Anterior cingulate cortex (tissue), 58 donors: ENCODE results near the gene LCMT1.
"Not testable (repeated sequence)": the region's sequence is repeated elsewhere in the genome, so short reads cannot be mapped to it uniquely, and the experiment has no call there.

Source experiments
- DNase-seq, 58 donors: peaks; one replicate each; lab custom pipeline; 2025; lab: John Stamatoyannopoulos, UW

LCMT1 gene

DNA sequence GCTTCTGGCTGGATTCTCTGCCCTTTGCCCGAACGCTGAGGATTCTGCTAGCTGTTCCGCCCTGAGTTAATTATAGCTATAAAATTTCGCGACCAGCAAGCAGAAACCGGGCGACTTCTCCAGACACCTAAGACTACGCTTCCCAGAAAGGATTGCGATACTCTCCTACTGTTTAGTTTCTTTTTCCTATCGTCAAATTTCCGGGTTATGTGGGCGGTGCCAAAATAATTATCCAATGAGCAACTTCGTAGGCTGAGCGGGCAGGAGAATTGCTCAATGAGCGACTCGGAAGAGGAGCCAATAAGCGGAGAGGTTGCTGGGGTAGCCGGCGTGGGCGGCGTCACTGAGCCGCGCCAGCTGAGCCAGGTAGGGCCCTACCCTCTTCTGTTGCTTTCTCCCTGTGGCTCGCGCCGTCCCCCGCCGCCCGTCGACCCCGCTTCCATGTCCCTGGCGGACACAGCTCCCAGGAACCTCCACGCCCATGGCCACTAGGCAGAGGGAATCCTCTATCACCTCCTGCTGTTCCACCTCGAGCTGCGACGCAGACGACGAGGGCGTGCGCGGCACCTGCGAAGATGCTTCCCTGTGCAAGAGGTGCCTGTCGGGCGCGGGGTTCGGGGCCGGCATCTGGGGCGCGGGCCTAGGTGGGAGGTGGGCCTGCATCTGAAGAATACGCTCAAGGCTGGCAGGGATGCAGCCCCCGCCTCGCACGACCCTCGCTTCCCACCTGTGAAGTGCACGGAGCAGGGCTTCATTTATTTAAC, at the start of gene LCMT1:
TSS of gene LCMT1 (plus strand) at position 340 of the 764 bp plus-strand sequence. CDS start at position 482, 142 bp downstream.
- DNase-seq, result peak; percentile 35 to 98 (median 88)

DNA sequence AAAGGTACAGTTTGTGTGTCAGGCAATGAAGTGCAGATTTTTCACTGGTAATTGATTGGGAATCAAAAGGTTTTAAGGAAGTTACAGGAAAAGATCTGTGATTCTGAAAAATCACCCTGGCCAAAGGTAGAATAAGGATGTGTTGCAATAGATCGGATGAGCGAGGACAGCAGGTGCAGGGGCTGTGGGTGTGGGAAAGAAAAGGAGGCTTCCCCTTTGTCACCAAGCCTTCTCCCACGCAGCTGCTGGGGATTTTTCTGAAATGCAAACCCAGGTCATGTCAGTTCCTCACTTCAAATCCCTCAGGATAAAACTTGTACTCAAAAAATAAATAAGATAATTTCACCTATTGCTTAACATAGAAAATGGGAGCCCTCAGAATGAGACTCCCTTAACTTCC, 48.4 kb upstream of the LCMT1 start:
- DNase-seq, result no peak

DNA sequence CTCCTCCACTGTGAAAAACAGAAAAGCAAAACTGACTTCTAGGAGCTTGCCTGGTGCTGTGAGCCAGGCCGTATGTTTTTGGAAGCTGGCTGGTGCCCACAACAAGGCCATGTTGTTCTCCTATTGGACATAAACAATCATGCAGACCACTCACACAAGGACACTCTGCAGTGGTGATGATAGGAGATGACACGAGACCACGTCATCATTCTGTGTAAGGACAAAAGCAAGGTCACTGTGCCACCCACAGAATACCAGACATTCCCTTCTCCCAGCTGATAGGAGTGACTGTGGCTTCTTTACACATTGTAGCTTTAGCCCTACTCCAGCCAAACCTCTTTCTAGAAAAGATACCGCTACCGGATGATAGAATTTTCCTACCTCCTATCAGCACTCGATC, 47.7 kb upstream of the LCMT1 start:
- DNase-seq, result no peak

DNA sequence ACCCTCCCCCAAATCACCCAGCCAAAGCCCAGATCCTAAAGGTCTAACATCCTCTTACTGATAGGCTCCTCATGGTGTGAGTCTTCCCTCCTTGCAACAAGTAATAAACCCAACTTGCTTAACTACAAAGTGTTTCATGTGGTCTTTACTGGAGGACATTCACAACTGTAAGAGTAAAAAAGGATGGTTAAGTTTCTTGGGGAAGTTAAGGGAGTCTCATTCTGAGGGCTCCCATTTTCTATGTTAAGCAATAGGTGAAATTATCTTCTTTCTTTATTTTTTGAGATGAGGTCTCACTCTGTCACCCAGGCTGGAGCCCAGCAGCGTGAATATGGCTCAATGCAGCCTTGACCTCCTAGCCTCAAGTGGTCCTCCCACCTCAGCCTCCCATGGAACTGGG, 47.3 kb upstream of the LCMT1 start:
- DNase-seq, result not testable (repeated sequence)

DNA sequence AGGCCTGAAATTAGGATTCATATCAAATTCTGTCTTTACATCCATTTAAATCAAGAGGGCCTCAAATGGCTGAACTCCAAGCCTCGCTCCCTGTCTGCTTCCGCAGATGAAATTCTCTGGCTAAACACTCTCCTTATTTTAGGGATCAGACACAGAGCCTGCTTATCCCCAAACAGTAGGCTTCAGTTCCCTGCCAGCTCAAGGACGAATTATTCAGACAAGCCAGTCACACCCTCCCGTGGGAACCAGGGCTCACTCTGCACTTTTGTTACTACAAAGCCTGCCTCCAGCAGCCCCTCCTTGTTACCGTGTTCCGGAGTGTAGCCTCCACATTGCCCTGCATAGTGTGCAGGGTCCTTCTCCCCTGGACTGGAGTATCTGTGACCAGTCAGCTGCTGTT, 46.6 kb upstream of the LCMT1 start:
- DNase-seq, result peak in 49 of 58 donors; percentile 7 to 74 (median 37)

DNA sequence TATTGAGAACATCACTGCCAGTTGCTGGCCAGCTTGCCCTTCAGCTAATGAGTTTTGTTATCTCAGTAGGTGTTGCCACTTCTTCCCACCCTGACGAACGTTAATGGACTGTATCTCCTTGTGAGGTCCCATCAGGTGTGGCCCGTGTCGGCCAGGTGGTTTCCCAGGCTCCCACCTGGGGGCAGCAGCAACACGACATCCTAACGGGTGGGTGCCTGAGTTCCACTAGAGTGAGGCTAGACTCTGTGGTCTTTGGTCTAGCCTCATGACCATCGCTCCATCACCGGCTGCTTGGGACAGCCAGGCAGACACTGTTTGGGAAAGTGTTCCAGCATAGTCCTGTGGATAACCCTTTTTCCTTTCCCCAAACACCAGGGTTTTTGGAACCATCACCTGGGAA, 45.6 kb upstream of the LCMT1 start:
- no peak for DNase-seq

DNA sequence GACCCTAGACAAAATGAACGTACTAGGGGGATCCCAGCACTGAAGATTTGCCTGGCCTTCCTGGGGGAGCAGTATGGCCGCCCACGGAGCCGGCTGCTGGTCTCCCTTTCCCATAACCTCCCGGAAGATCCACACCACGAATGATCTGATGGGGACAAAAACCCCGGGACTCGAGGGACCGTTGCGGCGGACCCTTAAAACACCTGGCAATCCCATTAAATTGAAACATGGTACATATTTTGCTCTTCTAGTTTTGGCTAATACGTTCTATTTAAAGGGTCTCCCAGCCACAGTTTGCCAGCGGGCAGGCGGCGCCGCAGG, 45.2 kb upstream of the LCMT1 start:
- DNase-seq, result no peak

DNA sequence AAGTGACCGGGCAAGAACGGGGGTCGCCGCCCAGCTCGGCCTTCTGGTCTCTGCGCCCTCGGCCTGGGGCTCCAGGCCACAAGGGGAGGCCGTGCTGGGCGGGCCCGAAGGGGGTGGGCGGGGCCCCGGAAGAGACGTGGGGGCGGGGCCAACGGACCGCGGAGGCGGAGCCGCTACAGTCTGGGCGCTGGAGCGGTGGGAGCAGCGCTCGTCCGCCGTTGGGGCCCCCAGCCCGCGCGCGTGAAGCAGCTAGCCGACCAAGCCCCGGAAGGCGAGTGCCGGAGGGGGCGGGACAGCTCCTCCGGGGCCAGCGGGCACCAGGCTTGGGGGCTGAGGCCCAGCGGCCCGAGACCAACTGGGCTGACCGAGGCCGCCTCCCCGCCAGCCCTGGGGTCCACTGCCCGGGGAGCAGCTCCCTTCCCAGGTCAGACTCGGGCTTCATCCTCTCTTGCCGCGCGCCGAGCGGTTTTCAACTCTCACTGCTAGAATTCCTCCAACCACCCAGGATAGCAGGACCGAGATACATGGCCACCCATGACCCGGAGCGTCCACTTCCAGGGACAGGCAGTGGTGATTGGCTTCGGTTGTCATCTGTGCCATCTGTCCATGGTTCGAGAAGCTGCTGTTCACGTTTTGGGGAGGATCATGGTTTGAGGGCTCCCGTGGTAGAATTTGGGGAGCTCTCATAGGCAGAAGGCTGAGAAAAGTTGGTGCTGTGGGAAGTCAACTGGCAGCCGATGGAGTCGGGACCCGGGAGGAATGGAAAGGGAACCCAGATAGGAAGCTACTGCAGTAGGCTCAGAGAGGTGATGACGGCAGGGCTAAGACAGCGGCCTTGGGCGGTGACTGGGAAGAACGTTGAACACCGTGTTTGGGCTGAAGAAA, 44.6 kb upstream of the LCMT1 start:
- peak in 56 of 58 donors; percentile 25 to 86 (median 72) for DNase-seq

DNA sequence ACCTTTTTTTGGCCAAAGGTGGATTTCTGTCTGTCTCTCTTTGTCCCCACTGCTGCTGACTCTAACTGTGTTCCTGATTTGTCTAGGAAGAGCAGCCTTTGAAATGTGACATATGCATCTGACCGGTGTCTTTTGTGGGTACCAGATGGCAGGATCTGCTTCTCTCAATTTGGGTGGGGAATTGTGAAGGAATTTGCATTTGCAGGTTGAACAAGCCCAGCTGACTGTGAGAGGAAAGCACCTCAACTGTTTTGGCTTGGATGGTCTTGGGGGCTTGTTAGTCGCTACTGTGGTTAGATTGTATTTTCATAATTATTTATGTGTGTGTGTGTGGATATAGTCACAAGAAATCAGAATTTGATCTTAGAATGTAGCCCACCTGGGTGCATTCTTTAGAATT, 37.7 kb upstream of the LCMT1 start:
- DNase-seq, result no peak

DNA sequence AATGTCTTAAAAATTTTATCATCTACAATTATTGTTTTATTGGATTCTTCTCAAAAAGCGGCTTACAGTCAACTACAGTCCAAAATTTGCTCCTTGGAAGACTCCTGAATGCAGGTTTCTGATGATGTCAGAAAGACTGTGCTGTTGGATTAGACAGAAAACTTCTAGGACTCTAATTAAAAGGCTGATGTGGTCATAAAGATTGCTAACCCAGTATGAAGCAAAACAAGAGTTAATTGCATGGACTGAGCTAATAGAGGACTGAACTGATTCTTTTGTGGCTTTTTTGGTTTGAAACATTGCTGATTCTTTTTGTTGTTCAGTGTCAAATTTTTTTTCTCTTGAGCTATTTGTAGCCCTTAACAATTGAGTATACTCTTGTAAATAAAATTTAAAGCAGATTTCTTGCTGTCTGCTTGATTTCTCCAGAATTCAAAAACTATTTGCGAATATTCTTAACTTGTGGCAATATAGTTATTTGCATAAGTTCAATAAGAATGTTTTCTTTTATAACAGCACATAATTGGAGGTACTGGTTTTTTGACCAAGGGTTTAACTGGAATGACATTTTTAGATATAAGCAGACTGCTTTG, 33.1 kb upstream of the LCMT1 start:
- DNase-seq, result no peak

DNA sequence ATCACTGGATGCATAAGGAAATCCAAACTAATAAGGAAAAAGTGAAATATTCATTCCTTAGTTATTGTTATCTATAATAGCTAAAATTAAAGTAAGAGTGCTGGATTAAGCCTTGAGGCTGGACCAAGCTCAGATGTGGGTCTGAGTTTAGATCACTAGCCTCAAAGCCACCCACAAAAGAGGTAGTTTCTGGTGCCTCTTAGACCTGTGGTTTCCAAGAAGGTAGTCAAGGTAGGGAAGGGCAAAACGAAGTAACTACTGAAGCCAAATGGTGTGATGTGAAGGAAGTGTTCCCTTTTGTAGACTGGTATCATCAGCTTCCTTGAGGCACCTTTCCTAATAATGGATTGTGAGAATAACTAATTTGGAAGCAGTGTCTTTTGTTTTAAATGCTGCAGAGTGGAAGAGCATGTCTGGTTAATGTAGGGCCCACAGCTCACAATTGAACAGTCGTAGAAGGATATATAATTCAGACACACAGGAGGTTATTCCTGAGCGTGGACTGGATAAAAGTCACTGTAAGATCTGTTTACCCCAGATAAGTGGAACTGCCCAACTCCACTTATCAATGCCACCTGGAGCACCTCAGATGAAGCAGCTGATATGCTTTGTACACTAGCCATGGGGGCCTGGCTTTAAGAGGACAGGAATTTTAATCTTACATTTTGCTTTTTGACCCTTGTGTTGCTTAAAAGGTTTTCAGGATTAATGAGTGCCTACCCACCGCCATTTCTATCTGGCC, 31.7 kb upstream of the LCMT1 start:
- DNase-seq, result no peak

DNA sequence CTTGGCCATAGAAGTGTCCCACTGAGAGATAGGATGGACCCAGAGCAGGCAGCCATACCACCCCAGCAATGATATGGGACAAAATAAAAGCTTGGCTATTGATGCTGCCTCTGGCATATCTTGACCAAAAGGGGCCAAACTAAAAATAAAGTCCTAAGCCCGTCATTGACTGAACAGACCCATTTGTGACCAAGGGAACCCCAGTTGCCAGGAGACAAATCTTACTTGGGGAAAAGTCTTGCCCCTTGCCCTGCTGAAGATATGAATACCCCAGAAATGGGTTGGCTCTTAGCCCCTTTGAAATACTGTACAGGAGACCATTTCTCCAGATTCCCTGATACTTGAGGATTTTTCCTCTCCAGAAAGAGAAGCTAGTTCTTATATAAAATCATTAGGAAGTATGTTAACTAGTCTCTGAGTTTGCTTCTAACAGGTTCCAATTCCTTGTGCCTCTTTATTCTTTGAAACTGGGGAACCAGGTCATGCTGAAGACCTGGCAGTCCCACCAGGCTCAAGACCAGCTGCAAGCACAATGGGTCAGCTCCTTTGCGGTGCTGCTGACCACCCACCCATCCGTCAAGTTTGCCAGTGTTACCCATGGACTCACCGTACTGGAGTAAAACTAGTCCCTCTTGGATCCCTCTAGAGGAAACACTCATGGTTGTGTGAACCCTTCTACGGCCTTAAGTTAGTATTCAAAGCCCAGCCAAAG, 31.0 kb upstream of the LCMT1 start:
- no peak for DNase-seq

DNA sequence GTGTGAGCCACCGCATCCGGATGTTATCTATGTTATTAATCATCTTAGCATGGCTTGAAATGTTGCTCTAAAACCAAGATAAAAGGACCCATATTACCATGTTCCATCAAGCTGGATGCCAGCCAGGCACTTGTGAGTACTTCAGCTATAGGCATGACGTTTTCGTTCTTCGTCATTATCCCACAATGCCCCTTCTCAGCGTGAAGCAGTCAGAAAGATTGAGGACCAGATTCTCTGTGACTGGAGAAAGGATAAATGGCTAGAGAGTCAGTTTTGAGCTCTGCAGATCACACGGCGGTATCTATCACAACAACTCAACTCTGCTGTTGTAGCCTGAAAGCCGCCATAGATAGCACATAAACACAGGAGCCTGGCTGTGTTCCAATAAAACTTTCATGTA, 29.8 kb upstream of the LCMT1 start:
- DNase-seq, result no peak

DNA sequence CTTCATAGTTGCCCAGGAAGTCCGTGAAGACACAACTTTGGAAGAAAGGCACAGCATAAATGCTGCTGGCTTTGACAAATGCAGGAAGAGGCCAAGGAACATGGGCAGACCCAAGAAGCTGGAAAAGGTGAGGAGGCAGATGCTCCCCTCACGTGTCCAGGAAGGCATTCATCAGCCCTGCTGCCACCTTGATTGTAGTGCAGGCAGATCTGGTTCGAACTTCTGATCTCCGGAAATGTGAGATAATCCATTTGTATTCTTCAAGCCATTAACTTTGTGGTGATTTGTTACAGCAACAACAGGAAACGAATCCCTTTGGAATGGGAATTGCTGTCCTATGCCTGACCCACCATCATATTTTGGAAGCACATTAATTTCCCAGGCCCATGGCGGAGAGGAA, 28.5 kb upstream of the LCMT1 start:
- DNase-seq, result no peak

DNA sequence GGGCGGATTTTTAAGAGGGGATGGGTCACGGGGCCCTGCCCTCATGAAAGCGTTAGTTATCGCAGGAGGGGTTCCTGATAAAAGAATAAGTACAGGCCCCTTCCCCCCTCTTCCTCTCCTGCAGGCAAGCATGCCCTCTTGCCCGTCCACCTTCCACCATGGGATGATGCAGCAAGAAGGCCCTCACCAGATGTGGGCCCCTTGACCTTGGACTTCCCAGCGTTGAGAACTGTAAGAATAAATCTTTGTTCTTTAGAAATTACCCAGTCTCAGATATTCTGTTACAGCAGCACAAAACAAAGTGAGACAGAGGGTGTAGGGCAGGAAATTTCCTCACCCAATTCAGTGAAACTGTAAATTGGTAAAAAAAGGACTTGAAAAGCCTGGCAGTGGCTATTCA, 27.8 kb upstream of the LCMT1 start:
- no peak for DNase-seq

DNA sequence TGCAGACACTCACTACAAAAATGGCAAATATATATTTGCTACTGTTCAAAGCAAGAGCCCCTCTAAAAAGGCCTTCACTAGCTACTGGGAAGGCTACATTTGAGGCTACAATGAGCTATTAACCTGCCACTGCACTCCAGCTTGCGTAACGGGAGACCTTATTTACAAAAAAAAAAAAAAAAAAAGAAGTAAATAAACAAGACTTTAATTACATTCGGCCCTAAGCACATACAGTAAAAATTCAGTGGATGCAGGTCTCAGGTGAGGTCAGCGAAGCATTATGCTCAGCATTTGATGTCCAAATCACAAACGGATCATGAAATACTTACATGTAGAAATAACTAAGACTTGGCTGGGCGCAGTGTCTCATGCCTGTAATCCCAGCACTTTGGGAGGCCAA, 26.7 kb upstream of the LCMT1 start:
- no peak for DNase-seq

DNA sequence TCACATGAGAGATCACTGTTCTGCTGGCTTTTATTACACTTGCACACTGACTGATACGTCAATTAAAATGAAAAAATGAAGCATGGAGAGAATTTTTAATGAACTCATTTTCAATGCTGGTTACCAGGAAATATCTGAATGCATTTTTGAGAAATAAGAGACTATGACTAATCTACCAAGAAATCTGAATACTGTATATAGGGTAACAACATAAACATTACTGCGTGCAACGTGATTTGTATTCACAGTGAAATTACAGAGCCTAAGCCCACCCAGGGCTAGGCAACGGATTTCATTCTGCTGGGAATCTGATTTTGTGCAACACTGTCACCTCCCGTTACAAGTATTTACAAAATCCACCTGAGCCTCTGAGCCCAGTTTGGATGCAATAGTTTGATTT, 23.8 kb upstream of the LCMT1 start:
- no peak for DNase-seq

DNA sequence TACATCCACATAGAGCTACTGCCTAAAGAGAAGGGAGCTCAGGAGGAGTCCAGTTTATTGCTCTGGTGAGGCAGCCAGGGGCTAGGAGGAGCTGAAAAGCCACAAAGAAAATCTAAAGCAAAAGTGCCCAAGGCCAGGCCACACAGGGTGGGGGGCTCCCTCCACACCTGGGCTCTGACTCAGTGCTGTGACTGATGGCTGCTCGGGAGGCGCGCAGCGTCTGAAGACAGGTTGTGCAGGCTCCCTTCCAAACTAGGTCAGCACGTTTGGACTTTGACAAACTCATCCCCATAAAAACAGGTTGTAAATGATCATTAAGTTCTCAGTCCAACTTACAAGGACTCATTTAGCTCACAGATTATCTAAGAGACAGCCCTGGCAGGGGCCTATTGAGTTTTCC, 22.2 kb upstream of the LCMT1 start:
- DNase-seq, result no peak

DNA sequence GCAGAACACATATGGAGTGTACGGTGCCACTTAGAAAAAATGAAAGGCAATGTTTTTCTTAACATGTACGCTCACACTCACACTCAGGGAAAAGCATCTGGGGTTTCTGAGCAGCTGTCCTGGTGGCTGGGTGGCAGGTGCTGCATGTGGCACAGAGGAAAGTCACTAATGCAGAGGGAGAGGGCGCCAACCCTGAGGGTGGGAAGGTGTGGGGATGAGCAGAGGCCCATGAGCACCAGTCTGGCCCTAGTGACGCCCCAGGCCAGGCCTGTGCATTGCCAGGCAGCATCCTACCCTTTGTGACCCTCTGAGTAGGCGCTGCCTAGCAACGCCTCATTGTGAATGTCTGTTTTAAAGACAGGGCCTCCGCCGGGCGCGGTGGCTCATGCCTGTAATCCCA, 19.1 kb upstream of the LCMT1 start:
- no peak for DNase-seq
